ENCODE data around the gene MYH7.

DNA sequence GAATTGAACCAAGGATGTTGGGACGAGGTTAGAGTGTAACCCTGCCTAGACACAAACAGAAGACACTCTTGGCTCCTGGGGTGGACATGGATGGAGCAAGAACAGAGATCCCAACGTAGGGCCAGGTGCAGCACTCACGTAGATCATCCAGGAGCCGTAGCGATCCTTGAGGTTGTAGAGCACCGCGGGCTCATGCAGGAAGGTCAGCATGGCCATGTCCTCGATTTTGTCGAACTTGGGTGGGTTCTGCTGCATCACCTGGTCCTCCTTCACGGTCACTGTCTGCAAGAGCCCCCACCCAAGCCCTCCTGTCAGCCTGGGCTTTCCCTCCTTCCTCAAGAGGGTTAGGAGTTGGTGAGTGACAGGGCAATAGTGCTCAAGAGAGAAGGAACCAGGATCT is 2.5 kb downstream of the MYH7 start:
- TF ChIP-seq, protein P1, sequence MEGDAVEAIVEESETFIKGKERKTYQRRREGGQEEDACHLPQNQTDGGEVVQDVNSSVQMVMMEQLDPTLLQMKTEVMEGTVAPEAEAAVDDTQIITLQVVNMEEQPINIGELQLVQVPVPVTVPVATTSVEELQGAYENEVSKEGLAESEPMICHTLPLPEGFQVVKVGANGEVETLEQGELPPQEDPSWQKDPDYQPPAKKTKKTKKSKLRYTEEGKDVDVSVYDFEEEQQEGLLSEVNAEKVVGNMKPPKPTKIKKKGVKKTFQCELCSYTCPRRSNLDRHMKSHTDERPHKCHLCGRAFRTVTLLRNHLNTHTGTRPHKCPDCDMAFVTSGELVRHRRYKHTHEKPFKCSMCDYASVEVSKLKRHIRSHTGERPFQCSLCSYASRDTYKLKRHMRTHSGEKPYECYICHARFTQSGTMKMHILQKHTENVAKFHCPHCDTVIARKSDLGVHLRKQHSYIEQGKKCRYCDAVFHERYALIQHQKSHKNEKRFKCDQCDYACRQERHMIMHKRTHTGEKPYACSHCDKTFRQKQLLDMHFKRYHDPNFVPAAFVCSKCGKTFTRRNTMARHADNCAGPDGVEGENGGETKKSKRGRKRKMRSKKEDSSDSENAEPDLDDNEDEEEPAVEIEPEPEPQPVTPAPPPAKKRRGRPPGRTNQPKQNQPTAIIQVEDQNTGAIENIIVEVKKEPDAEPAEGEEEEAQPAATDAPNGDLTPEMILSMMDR (IDR thresholded peaks at IDR 0.05) = no peak
- TF ChIP-seq TEAD4 (IDR thresholded peaks at IDR 0.05; ENCODE audit: borderline replicate concordance, insufficient read depth) (no peak), EP300 (IDR thresholded peaks at IDR 0.05; ENCODE audit: borderline replicate concordance in 1 of 2, low read depth in 1 of 2, low read length in 1 of 2) (no peak), RAD21 (IDR thresholded peaks at IDR 0.05; ENCODE audit: low read length) (no peak), TAF1 (IDR thresholded peaks at IDR 0.05; ENCODE audit: borderline replicate concordance, low read depth, low read length) (no peak), FOXM1 (IDR thresholded peaks at IDR 0.05; ENCODE audit: low read depth) (no peak)
- TF ChIP-seq, protein P2, sequence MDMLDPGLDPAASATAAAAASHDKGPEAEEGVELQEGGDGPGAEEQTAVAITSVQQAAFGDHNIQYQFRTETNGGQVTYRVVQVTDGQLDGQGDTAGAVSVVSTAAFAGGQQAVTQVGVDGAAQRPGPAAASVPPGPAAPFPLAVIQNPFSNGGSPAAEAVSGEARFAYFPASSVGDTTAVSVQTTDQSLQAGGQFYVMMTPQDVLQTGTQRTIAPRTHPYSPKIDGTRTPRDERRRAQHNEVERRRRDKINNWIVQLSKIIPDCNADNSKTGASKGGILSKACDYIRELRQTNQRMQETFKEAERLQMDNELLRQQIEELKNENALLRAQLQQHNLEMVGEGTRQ (IDR thresholded peaks at IDR 0.05; ENCODE audit: borderline replicate concordance, low read depth, low read length) = no peak
